NCI-H1092 treated with DMSO at 0.1 percent for 48 hours (cell line): Measurements from ENCODE around the gene OR4F29.
"Not testable (repeated sequence)": the region's sequence is repeated elsewhere in the genome, so short reads cannot be mapped to it uniquely, and the experiment has no call there.

ENCODE experiments used
- DNase-seq: peaks from one replicate; lab custom pipeline; 2025; lab: John Stamatoyannopoulos, UW

Gene OR4F29

GRCh38 chr1:451578-451977 lies at the start of gene OR4F29:
OR4F29 (minus strand) TSS chr1:451678; CDS start chr1:451678, 0 bp downstream.
- not testable (repeated sequence) for DNase-seq
